ENCODE data around the gene CD101. TPM values are rescaled to one million over a fixed set of nuclear protein-coding genes. Genes with fewer than 3 reads are reported as not detected.

CD101 gene
- polyA plus RNA-seq, 1 experiment: 0.02 TPM

- Histone ChIP-seq H3K27ac (ENCODE audit: low read depth, low read length) (no peak overlapping the region), H3K4me3 (ENCODE audit: low read depth, low read length) (no peak overlapping the region), H3K9me3 (ENCODE audit: control insufficient read depth, insufficient read depth, low read length) (no peaks in the 10 kb centered on the region), H3K27me3 (ENCODE audit: control insufficient read depth, insufficient read depth, low read length) (peaks cover 3% of the 10 kb centered on the region)
- TF ChIP-seq CTCF (IDR thresholded peaks at IDR 0.05; ENCODE audit: low read depth, low read length): no peak
- ChIA-PET CTCF (no interaction called here), POLR2A (no interaction called here)
- DNase-seq (ENCODE audit: low read depth, low spot score): no peak
Measured at GRCh38 chr1:117030271-117030877, 28.8 kb downstream of the CD101 start.

DNA sequence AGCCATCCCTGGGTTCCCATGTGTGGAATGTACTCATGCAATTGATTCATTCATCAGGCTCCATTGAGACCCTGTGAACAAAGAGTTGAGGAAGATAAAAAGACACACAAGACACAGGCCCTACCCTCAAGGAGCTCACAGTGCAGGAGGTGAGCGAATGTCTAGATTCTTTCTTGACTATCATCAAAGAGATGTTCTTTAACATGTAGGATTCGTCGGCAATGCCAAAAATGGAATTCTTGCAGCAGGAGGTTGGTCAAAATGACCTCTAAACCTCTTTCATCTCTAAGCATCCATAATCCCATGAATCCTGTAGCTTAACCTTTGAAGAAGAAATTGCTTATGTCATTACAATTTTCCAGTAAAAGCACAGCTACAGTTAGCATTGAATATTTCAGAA, 30.7 kb downstream of the CD101 start:
- Histone ChIP-seq H3K4me3 (ENCODE audit: low read depth, low read length) (no peak overlapping the region), H3K27ac (ENCODE audit: low read depth, low read length) (no peak overlapping the region), H3K27me3 (ENCODE audit: control insufficient read depth, insufficient read depth, low read length) (peaks cover 3% of the 10 kb centered on the region), H3K9me3 (ENCODE audit: control insufficient read depth, insufficient read depth, low read length) (no peaks in the 10 kb centered on the region)
- POLR2A ChIA-PET: no interaction called here
- no peak for DNase-seq (ENCODE audit: low read depth, low spot score)
- no peak for TF ChIP-seq CTCF (IDR thresholded peaks at IDR 0.05; ENCODE audit: low read depth, low read length)
- CTCF ChIA-PET: no interaction called here

- no peak for DNase-seq (ENCODE audit: low read depth, low spot score)
- Histone ChIP-seq H3K4me3 (ENCODE audit: low read depth, low read length) (no peak overlapping the region), H3K27ac (ENCODE audit: low read depth, low read length) (no peak overlapping the region), H3K9me3 (ENCODE audit: control insufficient read depth, insufficient read depth, low read length) (no peaks in the 10 kb centered on the region), H3K27me3 (ENCODE audit: control insufficient read depth, insufficient read depth, low read length) (peaks cover 3% of the 10 kb centered on the region)
- no peak for TF ChIP-seq CTCF (IDR thresholded peaks at IDR 0.05; ENCODE audit: low read depth, low read length)
- CTCF ChIA-PET: no interaction called here
- POLR2A ChIA-PET: no interaction called here
Measured at GRCh38 chr1:117032681-117033539, 31.4 kb downstream of the CD101 start.

DNA sequence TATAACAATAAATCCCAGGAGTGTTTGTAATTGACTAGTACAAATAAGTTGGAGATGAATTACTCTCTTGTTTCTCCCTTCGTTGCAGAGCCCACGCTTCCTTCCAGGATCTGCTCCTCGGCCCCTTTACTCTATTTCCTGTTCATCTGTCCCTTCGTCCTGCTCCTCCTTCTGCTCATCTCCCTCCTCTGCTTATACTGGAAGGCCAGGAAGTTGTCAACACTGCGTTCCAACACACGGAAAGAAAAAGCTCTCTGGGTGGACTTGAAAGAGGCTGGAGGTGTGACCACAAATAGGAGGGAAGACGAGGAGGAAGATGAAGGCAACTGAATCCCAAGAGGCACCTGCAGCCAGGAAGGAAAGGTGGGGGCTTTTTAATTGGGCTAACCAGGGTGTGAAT, 32.2 kb downstream of the CD101 start:
- POLR2A ChIA-PET: no interaction called here
- Histone ChIP-seq H3K27me3 (ENCODE audit: control insufficient read depth, insufficient read depth, low read length) (no peaks in the 10 kb centered on the region), H3K27ac (ENCODE audit: low read depth, low read length) (no peak overlapping the region), H3K4me3 (ENCODE audit: low read depth, low read length) (no peak overlapping the region), H3K9me3 (ENCODE audit: control insufficient read depth, insufficient read depth, low read length) (no peaks in the 10 kb centered on the region)
- DNase-seq (ENCODE audit: low read depth, low spot score): no peak
- TF ChIP-seq CTCF (IDR thresholded peaks at IDR 0.05; ENCODE audit: low read depth, low read length): no peak
- CTCF ChIA-PET: no interaction called here

DNA sequence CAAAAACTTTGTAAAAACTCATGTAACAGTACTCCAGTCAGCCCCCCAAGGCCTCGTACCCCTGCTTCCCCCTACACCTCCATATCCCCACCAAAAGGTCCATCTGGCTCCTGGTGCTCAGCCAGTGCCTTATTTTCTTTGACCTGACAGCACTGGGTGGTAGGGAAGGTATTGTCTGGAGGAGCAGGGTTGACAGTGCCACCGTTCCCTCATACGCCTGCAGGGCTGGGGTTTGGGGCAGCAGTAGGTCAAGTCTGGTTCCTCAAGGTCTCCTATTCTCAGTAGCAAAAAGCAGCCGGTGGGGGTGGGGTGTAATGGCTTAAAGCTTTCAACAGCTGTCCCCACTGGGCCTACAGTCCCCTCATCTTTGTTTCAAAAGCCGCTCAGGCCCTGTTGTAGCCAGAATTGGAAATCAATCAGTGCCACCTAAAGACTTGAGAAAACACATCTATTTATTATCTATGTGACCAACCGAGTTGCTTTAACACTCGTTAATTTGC, 33.3 kb downstream of the CD101 start:
- no peak overlapping the region for H3K27ac ChIP-seq (ENCODE audit: low read depth, low read length)
- POLR2A ChIA-PET: no interaction called here
- CTCF ChIA-PET: no interaction called here
- H3K4me3 ChIP-seq (ENCODE audit: low read depth, low read length): no peak overlapping the region
- TF ChIP-seq CTCF (IDR thresholded peaks at IDR 0.05; ENCODE audit: low read depth, low read length): no peak
- no peaks in the 10 kb centered on the region for H3K9me3 ChIP-seq (ENCODE audit: control insufficient read depth, insufficient read depth, low read length)
- H3K27me3 ChIP-seq (ENCODE audit: control insufficient read depth, insufficient read depth, low read length): no peaks in the 10 kb centered on the region
- DNase-seq (ENCODE audit: low read depth, low spot score): no peak
